HepG2 (cell line): ENCODE measurements around the gene SUSD6. TPM values are rescaled to one million over a fixed set of nuclear protein-coding genes. Genes with fewer than 3 reads are reported as not detected.

ENCODE experiments used
- ASH2L ChIP-seq: fragments of 300-600, 200-600 bp; sonication (generic); IDR thresholded peaks from 2 replicates; pipeline ENCODE4 v1.7.0; 2017; ENCODE audit warnings: low read depth, mild to moderate bottlenecking, moderate library complexity, mixed read lengths, low read length; ENCODE audit not compliant: insufficient read length
- BCL6 ChIP-seq: IDR thresholded peaks from 2 replicates; pipeline ENCODE4 v1.6.1; 2016; ENCODE audit warnings: missing genetic modification reagents, missing compliant biosample characterization
- CCAR2 ChIP-seq: fragments of 200-400 bp; formaldehyde crosslinking; optimal IDR thresholded peaks from 2 replicates; pipeline ENCODE3; 2018; ENCODE audit warnings: low read depth, mild to moderate bottlenecking, low read length, moderate library complexity
- GATAD1 ChIP-seq: IDR thresholded peaks from 2 replicates; pipeline ENCODE4 v1.6.1; 2016; ENCODE audit warnings: missing genetic modification reagents, missing compliant biosample characterization
- HIVEP1 ChIP-seq: sonication (generic); formaldehyde crosslinking; IDR thresholded peaks from 2 replicates; pipeline ENCODE4 v1.4.0; 2020; ENCODE audit warnings: mild to moderate bottlenecking, missing genetic modification reagents
- HOXA7 ChIP-seq: sonication (generic); formaldehyde crosslinking; IDR thresholded peaks from 2 replicates; pipeline ENCODE4 v1.8.1; 2022; ENCODE audit warnings: mild to moderate bottlenecking, missing genetic modification reagents, moderate library complexity
- KDM5A ChIP-seq: fragments of 200-600 bp; sonication (generic); IDR thresholded peaks from 2 replicates; pipeline ENCODE4 v1.7.0; 2018; ENCODE audit warnings: antibody characterized with exemption, mild to moderate bottlenecking, low read length, borderline replicate concordance
- MBD4 ChIP-seq: IDR thresholded peaks from 2 replicates; pipeline ENCODE4 v1.6.1; 2012; ENCODE audit warnings: low read length, inconsistent platforms, borderline replicate concordance
- MIXL1 ChIP-seq: IDR thresholded peaks from 2 replicates; pipeline ENCODE4 v1.6.1; 2016
- NFKBIZ ChIP-seq: IDR thresholded peaks from 2 replicates; pipeline ENCODE4 v1.6.1; 2018; ENCODE audit warnings: missing genetic modification reagents, missing compliant biosample characterization
- PHF20 ChIP-seq: sonication (generic); formaldehyde crosslinking; IDR thresholded peaks from 2 replicates; pipeline ENCODE4 v1.5.0; 2020; ENCODE audit warnings: mild to moderate bottlenecking, missing genetic modification reagents
- POLR2G ChIP-seq: fragments of 200-400 bp; formaldehyde crosslinking; IDR thresholded peaks from 2 replicates; pipeline ENCODE4 v1.6.1; 2018; ENCODE audit warnings: mild to moderate bottlenecking, low read depth, low read length, moderate library complexity
- PRPF4 ChIP-seq: fragments of 200-400 bp; formaldehyde crosslinking; IDR thresholded peaks from 2 replicates; pipeline ENCODE4 v1.6.1; 2016; ENCODE audit warnings: low read length, low read depth; ENCODE audit not compliant: poor library complexity, severe bottlenecking
- SCMH1 ChIP-seq: sonication (generic); formaldehyde crosslinking; IDR thresholded peaks from 2 replicates; pipeline ENCODE4 v1.9.0; 2021; ENCODE audit warnings: missing genetic modification reagents, mild to moderate bottlenecking, borderline replicate concordance
- SRF ChIP-seq: IDR thresholded peaks from 2 replicates; pipeline ENCODE4 v1.6.1; 2011; ENCODE audit warnings: mild to moderate bottlenecking, low read depth, low read length, moderate library complexity
- ZFAT ChIP-seq: sonication (generic); formaldehyde crosslinking; conservative IDR thresholded peaks from 2 replicates; pipeline ENCODE4 v1.8.1; 2023; ENCODE audit warnings: missing genetic modification reagents, inconsistent platforms
- ZFP36L2 ChIP-seq: sonication (generic); formaldehyde crosslinking; IDR thresholded peaks from 2 replicates; pipeline ENCODE4 v1.4.0; 2020; ENCODE audit warnings: missing genetic modification reagents
- ZFP90 ChIP-seq: sonication (generic); formaldehyde crosslinking; IDR thresholded peaks from 2 replicates; pipeline ENCODE4 v1.8.0; 2022; ENCODE audit warnings: missing genetic modification reagents, mild to moderate bottlenecking, inconsistent platforms, borderline replicate concordance
- ZKSCAN1 ChIP-seq: fragments of 150-350 bp; IDR thresholded peaks from 2 replicates; pipeline ENCODE4 v1.6.1; 2014; ENCODE audit warnings: low read length
- ZNF136 ChIP-seq: sonication (generic); formaldehyde crosslinking; IDR thresholded peaks from 2 replicates; pipeline ENCODE4 v1.8.1; 2022; ENCODE audit warnings: low read depth, mild to moderate bottlenecking, moderate library complexity, missing genetic modification reagents
- ZNF33A ChIP-seq: sonication (generic); formaldehyde crosslinking; IDR thresholded peaks from 2 replicates; pipeline ENCODE4 v1.5.1; 2020; ENCODE audit warnings: missing genetic modification reagents, mild to moderate bottlenecking, moderate library complexity, borderline replicate concordance
- ZNF451 ChIP-seq: sonication (generic); formaldehyde crosslinking; IDR thresholded peaks from 2 replicates; pipeline ENCODE4 v1.5.0; 2020; ENCODE audit warnings: mild to moderate bottlenecking, missing genetic modification reagents
- ZNF572 ChIP-seq: sonication (generic); formaldehyde crosslinking; IDR thresholded peaks from 2 replicates; pipeline ENCODE4 v1.5.1; 2020; ENCODE audit warnings: mild to moderate bottlenecking, missing genetic modification reagents
- ZNF768 ChIP-seq: sonication (generic); formaldehyde crosslinking; IDR thresholded peaks from 2 replicates; pipeline ENCODE4 v1.4.0; 2020; ENCODE audit warnings: missing genetic modification reagents
- polyA plus RNA-seq, 8 experiments: library from polyadenylated mRNA; depleted of rRNA in 3 of 8; stranded (reverse) in 7 of 8; unstranded in 1 of 8; fragments of >200 nt; fragmentation: Illumina TruSeq in 4 of 8; extraction: Trizol in 4 of 8; gene quantifications; 2 replicates each; pipeline versions ENCODE4 v1.2.1 to v1.2.3, GENCODE V29; 2011 to 2016; ENCODE audit warnings: low read depth in 4 of 8, missing spikeins in 1 of 8, mixed read lengths in 1 of 8; ENCODE audit not compliant: insufficient read depth in 1 of 8
- total RNA-seq, 5 experiments: library from RNA; depleted of rRNA; stranded (reverse); fragments of >200 nt; fragmentation: Illumina TruSeq; extraction: Trizol; gene quantifications; 2 replicates each; pipeline ENCODE4 v1.2.3, GENCODE V29; 2016; ENCODE audit warnings: low read depth in 1 of 5
- TF ChIP-seq, protein P1 (sequence below): sonication (generic); formaldehyde crosslinking; IDR thresholded peaks from 2 replicates; pipeline ENCODE4 v1.8.0; 2022; ENCODE audit warnings: mild to moderate bottlenecking, missing genetic modification reagents, moderate library complexity
- TF ChIP-seq, protein P2 (sequence below): sonication (generic); formaldehyde crosslinking; IDR thresholded peaks from 2 replicates; pipeline ENCODE4 v1.5.1; 2020; ENCODE audit warnings: missing genetic modification reagents, mild to moderate bottlenecking, borderline replicate concordance

Gene SUSD6
- total and polyA plus RNA-seq, 2 of the 13 experiments (the other 11 are each of a cell fraction or from before 2014, with no cell fraction given): 7.2 to 7.4 TPM

DNA sequence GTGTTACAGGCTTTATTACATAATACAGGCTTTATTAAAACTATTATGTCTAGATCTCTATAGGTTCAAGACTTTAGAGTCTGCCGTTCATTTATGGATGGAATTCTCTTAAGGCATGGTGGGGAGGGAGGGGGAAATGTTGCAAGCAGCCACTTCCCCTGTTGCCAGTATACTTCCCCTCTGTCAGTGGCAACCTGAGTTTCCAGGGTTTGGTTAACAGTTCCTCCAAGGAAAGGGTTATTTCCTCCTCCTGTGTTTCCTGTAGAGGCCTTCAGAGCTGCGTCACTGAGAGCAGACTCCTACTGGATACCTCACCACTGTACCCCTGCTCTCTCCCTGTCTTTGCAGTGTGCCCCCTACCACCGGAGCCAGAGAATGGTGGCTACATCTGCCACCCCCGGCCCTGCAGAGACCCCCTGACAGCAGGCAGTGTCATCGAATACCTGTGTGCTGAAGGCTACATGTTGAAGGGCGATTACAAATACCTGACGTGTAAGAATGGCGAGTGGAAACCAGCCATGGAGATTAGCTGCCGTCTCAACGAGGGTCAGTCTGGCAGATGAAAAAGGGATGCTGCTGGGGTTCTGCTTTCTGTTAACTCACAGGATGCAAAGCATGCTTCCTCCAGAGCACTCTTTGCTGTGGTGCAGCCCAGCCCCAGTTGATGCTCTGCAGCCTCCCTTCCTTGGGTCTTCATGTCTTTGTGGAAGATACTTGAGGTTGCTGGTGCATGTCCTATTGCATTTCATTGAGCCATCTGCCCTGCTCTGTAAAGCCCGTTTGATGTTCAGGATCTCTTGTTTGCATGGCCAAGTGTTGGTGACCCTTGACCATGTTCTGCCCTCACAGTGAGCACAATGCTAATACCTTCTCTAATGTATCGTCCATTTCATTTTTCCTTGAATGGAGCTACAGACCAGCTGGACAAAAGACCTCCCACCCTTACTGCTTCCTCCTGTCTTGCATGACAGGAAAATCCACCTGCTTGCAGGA is 91.9 kb downstream of the SUSD6 start (continued):
- TF ChIP-seq ZFAT (CRISPR knock-in tag) (no peak), ZNF768 (CRISPR knock-in tag) (no peak), ZNF33A (CRISPR knock-in tag) (no peak), BCL6 (CRISPR knock-in tag) (peak; percentile 63), MIXL1 (CRISPR knock-in tag) (no peak), SRF (no peak), ZNF572 (CRISPR knock-in tag) (no peak), PRPF4 (no peak), ZFP36L2 (CRISPR knock-in tag) (no peak), PHF20 (CRISPR knock-in tag) (no peak), ZNF136 (no peak), POLR2G (no peak), ZFP90 (no peak), CCAR2 (no peak), HIVEP1 (CRISPR knock-in tag) (no peak), MBD4 (no peak), SCMH1 (CRISPR knock-in tag) (no peak), ASH2L (no peak), NFKBIZ (CRISPR knock-in tag) (no peak), HOXA7 (CRISPR knock-in tag) (no peak), KDM5A (no peak), ZKSCAN1 (no peak), ZNF451 (CRISPR knock-in tag) (no peak), GATAD1 (CRISPR knock-in tag) (no peak)
- TF ChIP-seq, protein P1, sequence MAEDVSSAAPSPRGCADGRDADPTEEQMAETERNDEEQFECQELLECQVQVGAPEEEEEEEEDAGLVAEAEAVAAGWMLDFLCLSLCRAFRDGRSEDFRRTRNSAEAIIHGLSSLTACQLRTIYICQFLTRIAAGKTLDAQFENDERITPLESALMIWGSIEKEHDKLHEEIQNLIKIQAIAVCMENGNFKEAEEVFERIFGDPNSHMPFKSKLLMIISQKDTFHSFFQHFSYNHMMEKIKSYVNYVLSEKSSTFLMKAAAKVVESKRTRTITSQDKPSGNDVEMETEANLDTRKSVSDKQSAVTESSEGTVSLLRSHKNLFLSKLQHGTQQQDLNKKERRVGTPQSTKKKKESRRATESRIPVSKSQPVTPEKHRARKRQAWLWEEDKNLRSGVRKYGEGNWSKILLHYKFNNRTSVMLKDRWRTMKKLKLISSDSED (CRISPR knock-in tag): no peak
- TF ChIP-seq, protein P2, sequence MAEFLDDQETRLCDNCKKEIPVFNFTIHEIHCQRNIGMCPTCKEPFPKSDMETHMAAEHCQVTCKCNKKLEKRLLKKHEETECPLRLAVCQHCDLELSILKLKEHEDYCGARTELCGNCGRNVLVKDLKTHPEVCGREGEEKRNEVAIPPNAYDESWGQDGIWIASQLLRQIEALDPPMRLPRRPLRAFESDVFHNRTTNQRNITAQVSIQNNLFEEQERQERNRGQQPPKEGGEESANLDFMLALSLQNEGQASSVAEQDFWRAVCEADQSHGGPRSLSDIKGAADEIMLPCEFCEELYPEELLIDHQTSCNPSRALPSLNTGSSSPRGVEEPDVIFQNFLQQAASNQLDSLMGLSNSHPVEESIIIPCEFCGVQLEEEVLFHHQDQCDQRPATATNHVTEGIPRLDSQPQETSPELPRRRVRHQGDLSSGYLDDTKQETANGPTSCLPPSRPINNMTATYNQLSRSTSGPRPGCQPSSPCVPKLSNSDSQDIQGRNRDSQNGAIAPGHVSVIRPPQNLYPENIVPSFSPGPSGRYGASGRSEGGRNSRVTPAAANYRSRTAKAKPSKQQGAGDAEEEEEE (CRISPR knock-in tag): no peak
